ENCODE measurements around the gene ZFP36L1. TPM values are rescaled to one million over a fixed set of nuclear protein-coding genes. Genes with fewer than 3 reads are reported as not detected.

The ZFP36L1 gene
- total RNA-seq, 1 donor from 2014 or later, result 42.9 TPM

GRCh38 chr14:68789821-68790643 lies 2.8 kb downstream of the ZFP36L1 start:
- peaks cover 65% of the 10 kb centered on the region for H4K20me1 ChIP-seq (ENCODE audit: low read depth)
- Mint-ChIP-seq H3K4me3 (peak overlapping the region; percentile 94), H3K4me1 (peaks cover 57% of the 10 kb centered on the region), H3K9me3 (peaks cover 14% of the 10 kb centered on the region), H3K36me3 (peaks cover 60% of the 10 kb centered on the region), H3K27ac (peak overlapping the region; percentile 99), H3K27me3 (ENCODE audit: insufficient read depth, low read depth) (peaks cover 32% of the 10 kb centered on the region)
- peak overlapping the region; percentile 99 for H3K27ac ChIP-seq
- DNase-seq (ENCODE audit: low spot score), result peak; percentile 26
- peaks cover 12% of the 10 kb centered on the region for H3K36me3 ChIP-seq
- H3F3A ChIP-seq (ENCODE audit: low read depth), result peaks cover 98% of the 10 kb centered on the region
- peaks cover 28% of the 10 kb centered on the region for H3K4me1 ChIP-seq
- H3K4me2 ChIP-seq, result peak overlapping the region; percentile 97
- no peak overlapping the region for H3K9ac ChIP-seq
- TF ChIP-seq, protein P1, sequence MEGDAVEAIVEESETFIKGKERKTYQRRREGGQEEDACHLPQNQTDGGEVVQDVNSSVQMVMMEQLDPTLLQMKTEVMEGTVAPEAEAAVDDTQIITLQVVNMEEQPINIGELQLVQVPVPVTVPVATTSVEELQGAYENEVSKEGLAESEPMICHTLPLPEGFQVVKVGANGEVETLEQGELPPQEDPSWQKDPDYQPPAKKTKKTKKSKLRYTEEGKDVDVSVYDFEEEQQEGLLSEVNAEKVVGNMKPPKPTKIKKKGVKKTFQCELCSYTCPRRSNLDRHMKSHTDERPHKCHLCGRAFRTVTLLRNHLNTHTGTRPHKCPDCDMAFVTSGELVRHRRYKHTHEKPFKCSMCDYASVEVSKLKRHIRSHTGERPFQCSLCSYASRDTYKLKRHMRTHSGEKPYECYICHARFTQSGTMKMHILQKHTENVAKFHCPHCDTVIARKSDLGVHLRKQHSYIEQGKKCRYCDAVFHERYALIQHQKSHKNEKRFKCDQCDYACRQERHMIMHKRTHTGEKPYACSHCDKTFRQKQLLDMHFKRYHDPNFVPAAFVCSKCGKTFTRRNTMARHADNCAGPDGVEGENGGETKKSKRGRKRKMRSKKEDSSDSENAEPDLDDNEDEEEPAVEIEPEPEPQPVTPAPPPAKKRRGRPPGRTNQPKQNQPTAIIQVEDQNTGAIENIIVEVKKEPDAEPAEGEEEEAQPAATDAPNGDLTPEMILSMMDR (IDR thresholded peaks at IDR 0.05), result no peak
- no peak for TF ChIP-seq EZH2phosphoT487 (IDR thresholded peaks at IDR 0.05)
- TF ChIP-seq EZH2 (IDR thresholded peaks at IDR 0.05), result no peak
- H2AFZ ChIP-seq (replicated peaks), result no peak overlapping the region
- no peaks in the 10 kb centered on the region for H3K9me3 ChIP-seq (ENCODE audit: low read depth)
- H3K27me3 ChIP-seq, result no peaks in the 10 kb centered on the region
- peaks cover 73% of the 10 kb centered on the region for H3K79me2 ChIP-seq (ENCODE audit: low read depth)
- H3K4me3 ChIP-seq, result peak overlapping the region; percentile 94

DNA sequence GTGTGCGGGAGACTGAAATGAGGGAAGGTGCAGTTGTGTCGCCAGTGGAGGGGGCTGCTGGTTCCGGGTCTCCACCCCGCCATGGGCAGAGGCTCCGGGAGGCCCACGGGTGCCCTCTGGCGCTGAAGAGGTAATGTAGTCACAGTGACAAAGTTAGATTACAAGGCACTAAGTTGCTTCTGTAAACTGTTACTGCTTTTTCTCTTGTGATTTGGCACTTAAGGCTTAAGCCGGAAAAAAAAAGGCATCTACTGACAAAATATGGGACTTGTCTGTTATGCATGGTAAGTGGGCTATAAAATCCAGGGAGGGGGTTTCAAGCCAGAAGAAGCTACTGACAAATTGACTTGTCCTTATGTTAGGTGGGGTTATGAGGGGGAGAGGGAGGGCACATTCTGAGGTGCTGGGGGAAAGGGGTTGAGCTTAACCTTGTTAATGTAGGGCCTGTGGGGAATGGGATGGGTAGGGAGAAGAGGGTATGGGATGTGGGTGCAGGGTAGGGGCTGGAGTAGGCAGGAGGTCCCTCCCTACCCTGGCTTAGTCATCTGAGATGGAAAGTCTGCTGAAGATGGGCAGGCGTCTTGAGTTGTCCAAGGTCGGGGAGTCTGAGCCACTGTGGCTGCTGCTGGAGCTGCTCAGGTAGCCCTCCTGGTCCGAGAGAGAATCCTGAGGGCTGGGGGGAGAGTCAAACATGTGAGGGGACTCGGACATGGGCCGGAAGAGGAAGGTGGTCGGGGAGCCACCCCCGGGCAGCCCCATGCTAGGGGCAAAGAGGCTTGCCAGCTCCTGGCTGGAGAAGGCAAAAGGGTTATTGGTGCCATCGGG lies 3.7 kb downstream of the ZFP36L1 start:
- Histone ChIP-seq H3K27me3 (no peaks in the 10 kb centered on the region), H3K4me2 (peak overlapping the region; percentile 97), H3K9me3 (ENCODE audit: low read depth) (no peaks in the 10 kb centered on the region), H3K4me3 (peak overlapping the region; percentile 94), H3K27ac (peak overlapping the region; percentile 47), H3K36me3 (peaks cover 12% of the 10 kb centered on the region), H3F3A (ENCODE audit: low read depth) (peaks cover 97% of the 10 kb centered on the region), H4K20me1 (ENCODE audit: low read depth) (peaks cover 65% of the 10 kb centered on the region), H2AFZ (replicated peaks) (no peak overlapping the region), H3K4me1 (peaks cover 28% of the 10 kb centered on the region), H3K79me2 (ENCODE audit: low read depth) (peaks cover 65% of the 10 kb centered on the region), H3K9ac (no peak overlapping the region)
- Mint-ChIP-seq H3K4me1 (peaks cover 52% of the 10 kb centered on the region), H3K27me3 (ENCODE audit: insufficient read depth, low read depth) (peaks cover 33% of the 10 kb centered on the region), H3K9me3 (peaks cover 14% of the 10 kb centered on the region), H3K27ac (peak overlapping the region; percentile 76), H3K36me3 (peaks cover 60% of the 10 kb centered on the region), H3K4me3 (peak overlapping the region; percentile 94)
- DNase-seq (ENCODE audit: low spot score), result peak; percentile 76
- TF ChIP-seq, protein P1 (IDR thresholded peaks at IDR 0.05), result peak; percentile 58
- no peak for TF ChIP-seq EZH2phosphoT487 (IDR thresholded peaks at IDR 0.05)

DNA sequence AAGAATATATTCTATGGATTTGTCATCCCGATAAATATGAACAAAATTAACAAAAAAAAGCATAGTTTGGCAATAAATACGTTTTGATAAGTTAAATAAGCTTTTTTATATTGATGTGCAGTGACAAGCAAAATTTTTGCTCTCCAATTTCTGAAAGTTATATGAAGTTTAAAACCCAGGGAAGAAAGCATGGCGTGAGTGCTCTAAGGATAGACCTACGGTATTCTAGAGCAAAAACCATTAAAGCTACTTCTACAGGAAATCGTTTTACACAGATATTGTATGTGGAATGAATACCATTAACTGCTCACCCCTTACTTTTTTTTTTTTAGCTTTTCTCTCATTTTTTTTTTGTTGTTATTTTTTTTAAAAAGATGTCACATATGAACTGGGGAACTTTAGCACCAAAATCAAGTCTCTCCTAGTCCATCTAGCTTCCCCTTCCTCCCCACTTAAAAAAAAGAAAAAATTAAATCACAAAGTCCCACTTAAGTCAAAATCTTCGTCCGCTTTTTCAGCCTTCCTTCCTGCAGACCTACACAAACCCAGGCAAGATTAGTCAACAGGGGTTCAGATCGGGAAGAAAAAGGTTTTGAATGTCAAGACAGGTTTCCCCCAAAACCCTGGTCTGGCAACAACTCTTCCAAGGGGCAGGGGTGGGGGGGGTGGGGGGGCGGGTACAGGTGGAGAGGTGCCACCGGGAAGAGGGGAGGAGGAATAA lies 4.4 kb downstream of the ZFP36L1 start:
- Histone ChIP-seq H3K36me3 (peaks cover 12% of the 10 kb centered on the region), H3K27me3 (no peaks in the 10 kb centered on the region), H3K4me1 (peaks cover 28% of the 10 kb centered on the region), H3F3A (ENCODE audit: low read depth) (peaks cover 90% of the 10 kb centered on the region), H3K27ac (peak overlapping the region; percentile 80), H3K79me2 (ENCODE audit: low read depth) (peaks cover 57% of the 10 kb centered on the region), H3K4me2 (peak overlapping the region; percentile 97), H2AFZ (replicated peaks) (no peak overlapping the region), H3K9ac (no peak overlapping the region), H4K20me1 (ENCODE audit: low read depth) (peaks cover 65% of the 10 kb centered on the region), H3K4me3 (peak overlapping the region; percentile 19), H3K9me3 (ENCODE audit: low read depth) (no peaks in the 10 kb centered on the region)
- no peak for TF ChIP-seq EZH2phosphoT487 (IDR thresholded peaks at IDR 0.05)
- no peak for TF ChIP-seq EZH2 (IDR thresholded peaks at IDR 0.05)
- TF ChIP-seq, protein P1 (IDR thresholded peaks at IDR 0.05), result no peak
- Mint-ChIP-seq H3K4me3 (peak overlapping the region; percentile 94), H3K27me3 (ENCODE audit: insufficient read depth, low read depth) (peaks cover 28% of the 10 kb centered on the region), H3K9me3 (peaks cover 14% of the 10 kb centered on the region), H3K36me3 (peaks cover 59% of the 10 kb centered on the region), H3K27ac (no peak overlapping the region), H3K4me1 (peaks cover 49% of the 10 kb centered on the region)
- DNase-seq (ENCODE audit: low spot score), result no peak
